ENCODE data around the gene SLC52A3.

The SLC52A3 gene

DNA sequence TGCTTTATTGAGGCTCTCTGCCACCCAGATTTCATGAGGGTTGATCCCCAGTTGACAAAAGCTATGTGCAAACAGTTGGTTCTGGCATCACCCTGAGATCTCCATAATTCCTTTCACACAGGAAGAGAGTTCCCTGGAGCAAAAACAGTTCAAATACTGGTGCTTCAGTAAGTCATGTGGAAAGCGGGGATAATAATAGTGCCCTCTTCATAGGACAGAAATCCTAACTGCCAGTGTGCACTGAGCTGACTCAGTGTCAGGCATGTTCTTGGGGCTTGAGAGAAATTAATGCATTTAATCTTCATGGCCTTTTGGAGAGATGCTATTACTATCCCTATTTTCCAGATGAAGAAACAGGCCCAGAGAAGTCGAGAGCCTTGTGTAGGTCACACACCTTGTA, 7.9 kb upstream of the SLC52A3 start:
- H3K4me1 Mint-ChIP-seq = no peaks in the 10 kb centered on the region
- peaks cover 30 to 35% of the 10 kb centered on the region in 2 donors for H3K27me3 Mint-ChIP-seq
- no peaks in the 10 kb centered on the region for H3K36me3 Mint-ChIP-seq
- ATAC-seq (replicated peaks) (no peak), DNase-seq (no peak)
- H3K9me3 Mint-ChIP-seq = no peaks in the 10 kb centered on the region
- H3K4me3 Mint-ChIP-seq = no peak overlapping the region
- no peak overlapping the region for H3K27ac Mint-ChIP-seq

DNA sequence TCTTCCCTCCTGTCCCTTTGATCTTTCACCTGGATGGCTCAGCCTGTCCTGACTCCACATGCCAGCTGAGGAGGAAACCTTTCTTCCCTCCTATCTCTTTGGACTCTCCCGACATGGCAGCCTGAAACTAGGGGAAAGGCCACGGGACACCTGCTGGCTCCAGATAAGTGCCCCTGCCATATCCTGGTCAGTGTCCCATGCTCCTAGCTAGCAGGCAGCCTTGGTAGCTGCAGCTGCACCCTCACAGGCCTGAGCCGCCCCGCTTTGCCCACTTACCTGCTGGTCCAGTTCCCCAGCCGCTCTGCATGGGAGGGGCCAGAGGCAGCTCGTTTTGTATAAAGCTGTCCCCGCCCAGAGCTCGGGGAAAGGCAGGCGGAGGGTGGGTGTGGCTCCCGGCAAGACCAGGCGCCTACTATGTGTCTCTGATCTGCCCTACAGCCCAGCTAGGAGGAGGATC, 7.4 kb upstream of the SLC52A3 start:
- peaks cover 35% of the 10 kb centered on the region in 2 donors for H3K27me3 Mint-ChIP-seq
- no peaks in the 10 kb centered on the region for H3K36me3 Mint-ChIP-seq
- DNase-seq (no peak), ATAC-seq (replicated peaks) (no peak)
- H3K27ac Mint-ChIP-seq = no peak overlapping the region
- no peaks in the 10 kb centered on the region for H3K4me1 Mint-ChIP-seq
- H3K4me3 Mint-ChIP-seq = no peak overlapping the region
- no peaks in the 10 kb centered on the region for H3K9me3 Mint-ChIP-seq

DNA sequence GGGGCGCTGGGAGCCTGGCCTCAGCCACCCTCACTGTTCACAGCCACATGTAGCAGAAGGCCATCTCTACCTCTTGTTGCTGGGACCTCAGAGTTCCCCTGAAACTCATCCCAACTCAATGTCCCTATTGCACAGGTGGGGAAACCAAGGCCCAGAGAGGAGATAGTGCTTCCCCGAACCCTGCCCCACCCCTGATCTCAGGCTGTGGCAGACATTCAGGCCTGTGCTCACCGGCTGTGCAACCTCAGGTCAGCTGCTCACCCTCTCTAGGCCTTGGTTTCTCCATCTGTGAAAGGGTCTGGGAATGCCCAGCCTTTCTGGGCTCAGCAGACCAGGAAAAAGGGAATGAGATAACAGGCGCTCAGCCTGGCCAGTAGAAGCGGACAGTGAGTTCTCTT, 6.4 kb upstream of the SLC52A3 start:
- no peaks in the 10 kb centered on the region for H3K4me1 Mint-ChIP-seq
- no peaks in the 10 kb centered on the region for H3K9me3 Mint-ChIP-seq
- ATAC-seq (replicated peaks) (no peak), DNase-seq (no peak)
- no peaks in the 10 kb centered on the region for H3K36me3 Mint-ChIP-seq
- H3K27me3 Mint-ChIP-seq = peaks cover 35% of the 10 kb centered on the region in 2 donors
- H3K4me3 Mint-ChIP-seq = no peak overlapping the region
- H3K27ac Mint-ChIP-seq = no peak overlapping the region

DNA sequence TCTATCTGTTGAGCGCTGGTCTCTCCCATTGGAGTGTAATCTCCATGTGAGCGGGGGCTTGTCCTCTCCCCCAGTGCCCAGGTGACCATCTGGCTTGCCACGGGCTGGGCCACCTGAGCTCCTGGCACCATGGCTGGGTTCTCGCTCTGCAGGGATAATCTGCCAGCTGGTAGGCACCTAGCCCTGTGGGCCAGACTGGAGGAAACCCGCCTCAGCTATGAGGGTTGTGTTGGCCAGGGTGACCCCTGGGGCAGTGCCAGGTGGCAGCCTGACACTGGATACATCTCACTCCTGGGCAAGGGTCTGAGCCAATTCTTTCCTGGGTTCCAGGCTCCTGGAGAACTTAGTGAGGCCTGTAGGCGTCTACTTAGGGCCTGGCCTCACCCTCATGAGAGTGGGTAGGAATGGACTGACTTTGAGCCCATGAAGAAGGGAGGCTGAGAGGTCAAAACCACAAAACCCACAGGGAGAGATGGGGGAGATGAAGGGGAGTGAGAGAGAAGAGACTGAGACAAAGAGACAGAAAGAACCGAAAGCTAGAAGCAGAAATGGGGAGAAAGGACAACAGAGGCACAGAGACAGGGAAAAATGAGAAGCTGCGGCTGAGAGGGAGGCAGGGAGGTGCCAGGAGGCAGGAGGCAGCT, 5.8 kb upstream of the SLC52A3 start:
- H3K4me3 Mint-ChIP-seq = no peak overlapping the region
- no peaks in the 10 kb centered on the region for H3K4me1 Mint-ChIP-seq
- DNase-seq (no peak), ATAC-seq (replicated peaks) (no peak)
- no peaks in the 10 kb centered on the region for H3K9me3 Mint-ChIP-seq
- H3K27me3 Mint-ChIP-seq = peaks cover 35% of the 10 kb centered on the region in 2 donors
- no peak overlapping the region for H3K27ac Mint-ChIP-seq
- H3K36me3 Mint-ChIP-seq = no peaks in the 10 kb centered on the region

DNA sequence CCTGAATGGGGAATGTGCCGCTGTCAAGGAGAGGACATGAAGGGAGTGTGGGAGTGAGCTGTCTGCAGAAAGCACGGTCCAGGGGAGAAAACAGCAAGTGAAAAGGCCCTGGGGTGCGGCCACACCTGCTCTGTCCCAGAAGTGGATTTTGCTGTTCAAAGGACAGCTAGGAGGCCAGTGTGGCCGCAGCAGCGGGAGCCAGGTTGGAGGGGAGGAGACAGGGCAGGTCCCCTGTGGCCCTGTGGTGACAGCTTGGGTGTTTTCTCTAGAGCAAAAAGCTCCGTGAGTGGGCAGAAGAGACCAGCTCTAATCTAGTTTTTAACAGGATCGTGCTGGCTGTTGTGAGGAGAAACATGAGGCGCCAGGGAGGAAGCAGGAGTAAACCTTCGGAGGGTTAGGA, 4.5 kb upstream of the SLC52A3 start:
- DNase-seq (no peak), ATAC-seq (replicated peaks) (no peak)
- Mint-ChIP-seq H3K27me3 (peaks cover 37 to 45% of the 10 kb centered on the region in 2 donors), H3K27ac (no peak overlapping the region), H3K9me3 (no peaks in the 10 kb centered on the region), H3K4me3 (no peak overlapping the region), H3K36me3 (no peaks in the 10 kb centered on the region), H3K4me1 (peaks cover 0 to 2% of the 10 kb centered on the region in 2 donors)

DNA sequence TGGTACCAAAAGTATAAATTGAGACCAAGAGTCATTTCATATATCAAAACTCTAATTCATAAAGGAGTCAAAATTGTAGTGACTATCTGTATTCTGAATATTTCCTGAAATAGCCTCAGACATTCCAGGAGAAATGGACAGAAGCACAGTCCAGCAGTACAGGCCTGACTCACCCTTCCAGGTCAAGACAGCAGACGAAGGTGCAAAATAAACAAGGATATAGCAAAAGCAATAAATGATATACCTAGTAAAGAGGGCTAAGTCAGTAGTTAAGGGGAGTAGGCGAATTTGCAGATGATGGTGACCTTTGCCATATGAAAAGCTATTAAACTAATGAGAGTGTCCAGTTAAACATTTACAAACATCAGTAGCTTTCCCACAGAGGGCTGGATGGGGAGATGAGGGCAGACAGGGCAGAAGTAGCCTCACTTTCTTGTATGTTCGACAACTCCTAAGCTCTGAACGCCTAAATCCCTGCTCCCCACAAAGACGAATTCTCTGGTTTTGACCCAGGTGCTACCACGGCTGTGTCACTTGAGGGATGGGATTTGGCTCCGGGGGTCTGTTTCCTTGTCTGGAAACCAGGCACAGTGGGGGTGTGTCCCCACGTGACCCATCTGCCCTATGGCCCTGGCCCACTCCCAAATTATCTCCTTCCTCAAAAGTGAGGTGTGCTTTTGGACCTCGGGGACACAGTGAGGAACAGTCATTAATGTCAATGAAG, 3.6 kb upstream of the SLC52A3 start:
- Mint-ChIP-seq H3K4me3 (no peak overlapping the region), H3K36me3 (no peaks in the 10 kb centered on the region), H3K27ac (no peak overlapping the region), H3K27me3 (peaks cover 37 to 48% of the 10 kb centered on the region in 2 donors), H3K4me1 (peaks cover 0 to 4% of the 10 kb centered on the region in 2 donors), H3K9me3 (no peaks in the 10 kb centered on the region)
- ATAC-seq (replicated peaks) = no peak
- no peak for DNase-seq

DNA sequence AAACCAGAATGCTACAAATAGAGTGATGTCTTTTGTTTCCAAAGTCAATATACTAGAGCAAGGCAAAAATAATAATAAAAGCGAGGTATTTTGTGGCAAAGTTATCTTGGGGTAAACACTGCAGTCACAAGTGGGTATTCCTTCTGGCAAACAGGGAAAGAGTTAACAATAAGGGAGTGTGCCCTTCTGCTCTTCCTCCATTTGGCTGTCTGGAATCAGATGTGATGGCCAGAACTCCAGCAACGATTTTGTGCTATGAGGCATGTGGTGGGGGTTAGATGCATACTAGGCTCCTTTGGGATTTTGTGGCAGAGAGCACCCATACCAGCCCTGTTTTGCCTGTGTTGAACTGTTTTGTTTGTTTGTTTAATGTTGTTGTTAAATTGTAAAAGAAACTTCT, 2.4 kb upstream of the SLC52A3 start:
- Mint-ChIP-seq H3K4me1 (peaks cover 0 to 4% of the 10 kb centered on the region in 2 donors), H3K36me3 (no peaks in the 10 kb centered on the region), H3K27me3 (peaks cover 29 to 43% of the 10 kb centered on the region in 2 donors), H3K4me3 (no peak overlapping the region), H3K27ac (no peak overlapping the region), H3K9me3 (no peaks in the 10 kb centered on the region)
- ATAC-seq (replicated peaks) (no peak), DNase-seq (no peak)

DNA sequence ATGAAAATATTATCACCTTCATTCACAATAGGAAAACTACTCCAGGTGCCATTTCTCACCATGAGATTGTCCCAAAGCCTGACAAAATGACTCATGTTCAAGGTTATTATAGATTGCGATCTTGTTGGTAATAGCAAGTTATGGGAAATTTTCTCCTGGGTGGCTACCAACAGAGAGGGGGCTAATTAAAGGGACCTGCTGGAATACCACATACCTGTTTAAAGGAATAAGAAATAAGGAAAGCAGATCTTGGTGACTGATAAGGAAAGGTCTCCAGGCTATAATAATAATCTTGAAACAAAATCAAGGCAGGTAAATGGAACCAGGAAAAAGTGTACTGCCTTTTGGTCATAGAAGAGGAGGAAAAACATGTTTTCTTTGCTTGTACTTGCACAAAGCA, 1.4 kb downstream of the SLC52A3 start:
- H3K4me3 Mint-ChIP-seq = no peak overlapping the region
- H3K36me3 Mint-ChIP-seq = no peaks in the 10 kb centered on the region

DNA sequence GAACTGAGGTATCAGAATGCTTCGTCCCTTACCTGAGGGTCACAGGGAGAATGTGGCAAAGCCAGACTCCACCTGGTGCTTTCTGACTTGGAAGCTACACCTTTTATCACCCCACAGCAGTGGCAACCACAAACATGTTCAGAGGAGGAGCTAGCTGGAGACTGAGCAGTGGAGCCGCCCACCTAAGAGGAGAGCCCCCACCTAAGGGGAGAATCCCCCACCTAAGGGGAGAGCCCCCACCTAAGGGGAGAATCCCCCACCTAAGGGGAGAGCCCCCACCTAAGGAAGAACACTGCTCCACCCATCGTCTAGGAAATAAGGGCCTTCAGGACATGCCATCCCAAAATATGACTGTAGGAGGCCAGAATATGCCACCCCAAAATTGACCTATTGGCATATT, 4.0 kb downstream of the SLC52A3 start:
- Mint-ChIP-seq H3K27ac (no peak overlapping the region), H3K9me3 (peaks cover 0 to 2% of the 10 kb centered on the region in 2 donors), H3K4me1 (peaks cover 10 to 22% of the 10 kb centered on the region in 2 donors), H3K36me3 (no peaks in the 10 kb centered on the region), H3K4me3 (no peak overlapping the region), H3K27me3 (peaks cover 15 to 26% of the 10 kb centered on the region in 2 donors)
- ATAC-seq (replicated peaks) (peak; percentile 89 to 91), DNase-seq (peak; percentile 58)

More for the DNA sequence above, 1.4 kb downstream of the SLC52A3 start:
- H3K27ac Mint-ChIP-seq = no peak overlapping the region
- peaks cover 10 to 22% of the 10 kb centered on the region in 2 donors for H3K4me1 Mint-ChIP-seq
- H3K27me3 Mint-ChIP-seq = peaks cover 20 to 31% of the 10 kb centered on the region in 2 donors
- ATAC-seq (replicated peaks) (no peak), DNase-seq (no peak)
- H3K9me3 Mint-ChIP-seq = no peaks in the 10 kb centered on the region

DNA sequence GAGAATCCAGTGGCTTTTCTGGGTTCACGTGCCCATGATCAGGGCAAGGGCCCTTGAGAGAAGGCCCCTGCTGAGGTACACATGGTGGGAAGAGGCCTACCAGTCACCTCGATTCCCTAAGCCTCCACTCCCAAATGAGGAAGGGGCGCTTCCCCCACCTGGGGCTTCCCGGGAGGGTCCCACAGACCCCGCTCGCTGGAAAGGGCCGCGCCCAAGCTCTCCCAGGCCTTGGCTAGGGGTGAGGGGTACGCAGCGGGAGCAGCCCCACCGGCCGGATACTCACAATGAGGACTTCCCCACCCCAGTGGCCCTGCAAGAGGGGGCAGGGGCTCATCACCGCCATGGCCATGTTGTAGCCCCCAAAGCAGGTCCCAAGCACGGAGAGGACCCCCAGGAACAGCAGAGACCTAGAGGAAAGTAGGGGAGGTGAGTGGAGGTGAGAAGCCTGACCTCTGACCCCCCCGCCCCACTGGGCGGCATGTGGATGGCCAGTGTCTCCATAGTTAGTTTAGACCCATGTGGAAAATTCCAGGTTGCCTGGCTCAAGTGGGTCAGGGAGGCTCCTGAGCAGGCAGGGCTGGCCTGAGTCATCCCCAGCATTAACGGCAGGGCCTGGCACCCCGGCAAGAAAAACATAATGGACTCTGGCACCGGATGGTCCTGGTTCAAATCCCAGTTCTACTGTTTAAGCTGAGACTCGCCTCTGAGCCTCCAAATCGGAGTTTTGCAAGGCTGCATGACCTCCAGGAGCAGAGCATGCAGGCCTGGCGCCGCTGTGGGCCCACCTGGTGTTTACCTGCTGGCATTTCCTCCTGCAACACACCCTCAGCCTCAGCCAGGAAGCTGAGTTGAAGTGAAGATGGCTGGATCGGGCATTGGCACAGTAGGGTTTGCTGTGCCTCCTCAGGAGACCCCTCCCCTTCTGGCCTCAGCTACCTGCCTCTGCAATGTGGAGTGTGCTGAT, 6.6 kb downstream of the SLC52A3 start:
- H3K27ac Mint-ChIP-seq = no peak overlapping the region
- H3K4me1 Mint-ChIP-seq = peaks cover 10 to 19% of the 10 kb centered on the region in 2 donors
- no peak for DNase-seq
- peaks cover 7 to 20% of the 10 kb centered on the region in 2 donors for H3K27me3 Mint-ChIP-seq
- no peak overlapping the region for H3K4me3 Mint-ChIP-seq
- ATAC-seq (replicated peaks) = no peak
- H3K9me3 Mint-ChIP-seq = peaks cover 0 to 2% of the 10 kb centered on the region in 2 donors
- no peaks in the 10 kb centered on the region for H3K36me3 Mint-ChIP-seq

DNA sequence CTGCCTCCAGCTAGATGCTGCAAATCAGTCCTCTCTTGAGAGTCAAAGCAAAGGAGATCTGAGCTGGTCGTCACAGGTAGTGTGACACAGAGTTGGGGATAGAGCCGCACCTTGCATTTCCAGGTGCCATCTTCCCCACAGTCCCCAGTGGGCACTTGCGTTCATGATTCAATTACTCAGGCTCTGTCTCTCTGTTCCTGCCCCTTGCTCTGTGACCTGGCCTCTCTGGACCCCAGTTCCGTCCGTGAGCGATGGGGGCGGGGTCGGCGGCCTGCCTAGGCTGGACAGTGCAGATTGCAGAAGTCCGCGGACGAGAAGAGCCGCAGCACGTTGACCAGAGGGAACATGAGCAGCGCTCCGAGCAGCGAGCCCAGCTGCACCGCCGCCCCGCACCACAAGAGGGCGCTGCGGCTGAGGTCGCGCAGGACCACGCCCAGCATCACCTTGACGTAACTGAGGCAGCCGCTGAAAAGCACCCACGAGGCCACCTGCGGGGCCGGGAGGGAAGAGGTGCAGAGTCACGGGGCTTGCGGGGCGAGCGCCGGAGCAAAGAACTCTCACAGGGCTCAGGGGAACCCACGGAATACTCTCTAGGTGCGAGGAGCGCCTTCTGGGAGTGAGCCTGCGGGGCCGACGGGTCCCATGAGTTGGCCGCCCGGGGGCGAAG, 7.4 kb downstream of the SLC52A3 start:
- no peak overlapping the region for H3K27ac Mint-ChIP-seq
- H3K9me3 Mint-ChIP-seq = peaks cover 0 to 2% of the 10 kb centered on the region in 2 donors
- H3K27me3 Mint-ChIP-seq = peaks cover 14 to 26% of the 10 kb centered on the region in 2 donors
- ATAC-seq (replicated peaks) (peak in 1 of 2 donors; percentile 33), DNase-seq (no peak)
- peaks cover 10 to 19% of the 10 kb centered on the region in 2 donors for H3K4me1 Mint-ChIP-seq
- H3K4me3 Mint-ChIP-seq = no peak overlapping the region
- no peaks in the 10 kb centered on the region for H3K36me3 Mint-ChIP-seq

DNA sequence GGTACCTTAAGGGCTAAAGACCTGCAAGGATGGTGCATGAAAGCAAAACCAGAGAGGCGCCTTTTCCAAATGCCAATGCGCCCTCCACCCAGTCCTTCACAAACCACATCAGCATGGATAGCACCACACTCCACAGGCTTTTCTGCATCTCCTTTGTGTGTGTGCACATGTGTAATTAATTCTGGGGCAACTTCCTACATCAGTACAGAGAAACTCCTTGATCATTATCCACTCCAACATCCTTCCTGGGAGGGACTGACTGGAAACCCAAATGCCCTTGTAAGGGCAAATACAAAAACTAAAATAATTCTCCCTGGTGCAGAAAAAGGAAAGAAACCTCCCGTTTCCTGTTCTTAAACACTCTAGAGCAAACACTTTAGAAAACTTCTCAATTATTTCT, 10.8 kb downstream of the SLC52A3 start:
- DNase-seq (no peak), ATAC-seq (replicated peaks) (no peak)
- H3K27me3 Mint-ChIP-seq = peaks cover 16 to 18% of the 10 kb centered on the region in 2 donors
- no peak overlapping the region for H3K27ac Mint-ChIP-seq
- H3K4me3 Mint-ChIP-seq = no peak overlapping the region
- H3K4me1 Mint-ChIP-seq = no peaks in the 10 kb centered on the region
- no peaks in the 10 kb centered on the region for H3K36me3 Mint-ChIP-seq
- H3K9me3 Mint-ChIP-seq = peaks cover 0 to 2% of the 10 kb centered on the region in 2 donors

DNA sequence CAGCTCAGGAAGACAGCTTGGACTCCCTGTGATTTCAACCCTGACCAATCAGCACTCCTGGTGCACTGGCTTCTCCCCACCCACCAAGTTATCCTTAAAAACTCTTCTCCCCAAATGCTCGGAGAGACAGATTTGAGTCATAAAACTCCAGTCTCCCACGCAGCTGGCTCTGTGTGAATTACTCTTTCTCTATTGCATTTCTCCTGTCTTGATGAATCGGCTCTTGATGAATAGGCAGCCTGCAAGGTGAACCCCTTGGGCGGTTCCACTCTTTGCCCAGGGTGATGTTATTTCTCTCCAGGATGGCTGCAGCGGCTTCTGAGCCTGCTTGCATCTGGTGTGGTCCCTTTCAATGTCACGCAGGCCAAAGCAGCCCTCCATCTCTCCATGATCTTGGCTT, 12.4 kb downstream of the SLC52A3 start:
- Mint-ChIP-seq H3K27me3 (peaks cover 20% of the 10 kb centered on the region in 2 donors), H3K27ac (no peak overlapping the region), H3K4me1 (no peaks in the 10 kb centered on the region)

DNA sequence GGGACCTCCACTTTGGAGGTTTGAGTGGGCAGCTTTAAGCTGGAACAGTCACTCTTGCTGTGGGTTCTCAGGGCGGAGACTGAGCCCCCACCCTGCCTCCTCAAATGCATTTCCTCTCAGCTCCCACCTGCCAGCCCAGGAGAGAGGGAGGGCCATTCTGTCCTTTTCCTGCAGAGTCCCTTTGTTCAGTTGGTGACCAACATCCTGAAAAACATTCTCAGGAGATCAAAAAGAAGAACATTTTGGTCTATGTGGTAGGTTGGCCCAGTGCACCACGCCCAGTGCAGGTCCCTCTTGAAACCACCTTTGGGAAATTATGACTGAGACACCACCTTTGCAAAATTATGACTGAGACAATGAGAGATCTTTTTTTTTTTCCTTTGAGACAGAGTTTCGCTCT, 13.4 kb downstream of the SLC52A3 start:
- H3K4me1 Mint-ChIP-seq = no peaks in the 10 kb centered on the region
- ATAC-seq (replicated peaks) = no peak

More for the DNA sequence above, 12.4 kb downstream of the SLC52A3 start:
- ATAC-seq (replicated peaks) = no peak
- Mint-ChIP-seq H3K9me3 (no peaks in the 10 kb centered on the region), H3K36me3 (no peaks in the 10 kb centered on the region), H3K4me3 (no peak overlapping the region)
- no peak for DNase-seq

More for the DNA sequence above, 13.4 kb downstream of the SLC52A3 start:
- Mint-ChIP-seq H3K27me3 (peaks cover 19 to 20% of the 10 kb centered on the region in 2 donors), H3K36me3 (no peaks in the 10 kb centered on the region), H3K4me3 (no peak overlapping the region), H3K9me3 (no peaks in the 10 kb centered on the region), H3K27ac (no peak overlapping the region)
- DNase-seq = no peak
